GM12874 (cell line): Measurements from ENCODE around the gene ETS1.

Experiments
- CTCF ChIP-seq: IDR thresholded peaks from 2 replicates; pipeline ENCODE4 v1.5.1; 2011; ENCODE audit warnings: low read depth, mild to moderate bottlenecking, control low read depth, low read length, moderate library complexity; ENCODE audit not compliant: insufficient read depth

ETS1 gene

GRCh38 chr11:128628325-128628673, 40.9 kb upstream of the ETS1 start:
- no peak for TF ChIP-seq CTCF

DNA sequence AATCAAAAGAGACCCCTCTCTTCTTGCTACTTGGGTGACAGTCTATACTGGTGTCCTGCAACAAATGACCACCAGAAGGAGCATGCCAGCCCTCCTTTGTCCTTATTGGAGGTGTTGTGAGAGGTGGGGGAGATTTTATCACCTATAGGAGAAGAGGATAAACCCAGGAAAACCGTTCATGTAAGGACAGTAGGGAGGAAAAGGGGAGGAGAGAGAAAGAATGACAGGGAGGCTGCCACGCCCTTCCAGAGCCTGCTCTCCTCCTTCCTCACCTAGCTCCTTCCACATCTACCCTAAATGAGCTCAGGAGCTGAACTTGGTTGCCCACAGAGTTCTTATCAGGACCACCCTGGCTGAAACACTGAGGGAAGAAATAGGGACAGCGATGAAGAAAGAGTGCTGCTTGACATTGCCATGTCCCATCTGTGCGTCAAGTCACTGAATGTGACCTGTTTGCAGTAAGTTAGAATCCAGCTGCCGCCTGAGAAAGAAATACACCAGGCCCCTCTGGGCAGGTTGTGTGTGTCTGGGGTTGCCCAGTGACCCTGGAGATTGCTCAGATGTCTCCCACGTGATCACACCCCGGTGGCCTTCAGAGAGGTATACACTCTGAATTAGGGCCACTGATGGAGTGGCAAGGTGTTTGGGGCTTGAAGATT, 40.4 kb upstream of the ETS1 start:
- no peak for TF ChIP-seq CTCF

- TF ChIP-seq CTCF = no peak
Observed at GRCh38 chr11:128626913-128627665, 39.7 kb upstream of the ETS1 start.

- TF ChIP-seq CTCF = no peak
Observed at GRCh38 chr11:128625746-128626145, 38.4 kb upstream of the ETS1 start.

DNA sequence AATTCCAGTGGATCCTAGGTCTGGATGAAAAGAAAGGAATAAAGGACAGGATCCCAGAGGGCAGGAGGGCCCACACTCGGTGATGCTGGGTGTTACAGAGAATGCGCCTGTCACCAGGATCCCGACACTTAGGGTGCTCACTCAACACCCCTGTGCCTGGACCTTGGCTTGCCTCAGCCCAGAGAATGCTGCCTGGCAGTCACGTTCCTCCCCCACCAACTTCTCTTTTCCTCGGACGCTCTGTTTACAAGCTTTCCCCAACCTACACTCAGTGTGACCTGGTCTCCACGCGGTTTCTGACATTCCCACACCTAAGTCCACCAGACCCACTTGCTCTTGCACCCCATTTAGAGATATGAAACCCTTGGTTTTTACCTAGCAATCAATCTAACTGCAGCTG, 38.0 kb upstream of the ETS1 start:
- TF ChIP-seq CTCF = no peak

DNA sequence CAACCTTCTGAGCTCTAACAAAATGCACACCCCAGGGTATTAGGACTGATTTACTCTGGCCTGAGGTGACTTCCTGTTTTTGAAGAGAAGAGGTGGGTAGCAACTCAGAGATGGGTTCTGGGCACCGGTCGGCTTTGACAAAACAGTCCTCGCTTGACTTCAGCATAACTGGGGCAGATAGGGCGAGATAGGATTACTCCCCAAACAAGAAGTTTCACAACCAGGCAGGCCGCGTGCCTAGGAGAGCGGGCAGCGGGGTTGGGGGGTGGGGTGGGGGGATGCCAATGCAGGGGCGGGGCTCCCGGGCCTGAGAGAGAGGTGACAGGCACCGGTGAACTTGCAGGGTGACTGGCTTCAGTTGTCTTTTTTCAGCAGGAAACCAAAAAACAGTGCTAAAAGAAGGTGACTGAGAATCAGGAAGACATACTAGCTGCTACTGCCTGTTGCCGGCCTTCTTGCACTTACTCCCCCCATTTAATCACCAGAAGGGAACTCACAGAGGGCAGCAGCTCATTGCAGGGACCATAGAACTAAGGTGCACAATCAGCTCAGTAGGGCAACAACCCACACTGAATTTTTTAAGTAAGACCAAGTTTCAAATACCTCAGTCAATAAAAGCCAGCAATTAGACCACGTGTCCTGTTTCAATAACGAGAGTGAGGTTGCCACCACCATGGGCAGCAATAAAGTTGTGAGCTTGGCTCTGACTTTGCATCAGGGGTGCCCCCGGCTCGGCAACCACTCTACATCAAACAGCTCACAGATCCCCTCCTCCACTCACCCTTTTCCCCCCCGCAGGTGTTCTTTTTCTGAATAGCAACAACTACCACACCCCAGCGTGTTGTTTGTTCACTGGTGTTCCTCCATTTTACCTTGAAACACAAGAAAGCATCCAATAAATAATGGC, 37.2 kb upstream of the ETS1 start:
- TF ChIP-seq CTCF = no peak

GRCh38 chr11:128623091-128623490, 35.7 kb upstream of the ETS1 start:
- no peak for TF ChIP-seq CTCF
